NCI-H2196 (cell line): ENCODE measurements around the gene PCDHB5.
A peak's percentile ranks its signal among the peaks of the same experiment; 100 is the strongest.
"Not testable (repeated sequence)": the region's sequence is repeated elsewhere in the genome, so short reads cannot be mapped to it uniquely, and the experiment has no call there.

Source experiments
- DNase-seq: peaks from one replicate; lab custom pipeline; 2025; ENCODE audit not compliant: unreplicated experiment; lab: John Stamatoyannopoulos, UW

Gene PCDHB5

GRCh38 chr5:141151632-141152031 is 16.6 kb downstream of the PCDHB5 start:
- not testable (repeated sequence) for DNase-seq

- DNase-seq, result not testable (repeated sequence)
Observed at GRCh38 chr5:141152096-141152495, 17.1 kb downstream of the PCDHB5 start.

DNA sequence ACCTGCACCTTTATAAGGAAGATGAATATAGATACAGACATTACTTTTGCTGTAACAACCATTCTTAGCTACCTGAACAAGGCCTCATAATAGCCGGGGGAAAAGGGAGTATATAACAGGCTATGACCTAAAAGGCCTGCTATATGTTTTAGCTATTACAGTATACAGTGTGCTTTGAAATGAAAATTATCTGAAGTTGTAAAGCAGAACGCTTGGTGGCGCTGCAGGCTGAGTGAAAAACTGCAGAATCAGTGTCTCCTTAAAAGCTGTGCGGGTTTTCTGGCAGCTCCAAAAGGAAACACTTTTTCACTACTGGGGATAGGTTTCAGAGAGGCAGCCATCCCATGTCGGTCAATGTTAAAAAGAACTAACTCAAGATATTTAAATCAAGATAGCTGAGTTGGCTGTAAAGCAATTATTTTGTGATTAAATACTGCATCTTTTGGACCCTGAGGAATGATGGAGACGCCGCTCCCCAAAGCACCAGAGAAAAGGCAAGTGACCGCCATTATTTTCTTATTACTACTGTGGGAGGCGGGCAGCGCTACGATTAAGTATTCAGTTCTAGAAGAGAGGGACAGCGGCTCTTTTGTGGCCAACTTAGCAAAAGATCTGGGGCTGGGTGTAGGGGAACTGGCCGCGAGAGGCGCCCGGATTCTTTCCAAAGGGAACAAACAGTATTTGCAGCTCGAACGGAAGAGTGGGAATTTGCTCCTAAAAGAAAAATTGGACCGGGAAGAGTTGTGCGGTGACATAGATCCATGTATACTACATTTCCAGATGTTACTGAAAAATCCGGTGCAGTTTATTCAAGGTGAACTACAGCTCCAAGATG is 20.8 kb downstream of the PCDHB5 start:
- no peak for DNase-seq

DNA sequence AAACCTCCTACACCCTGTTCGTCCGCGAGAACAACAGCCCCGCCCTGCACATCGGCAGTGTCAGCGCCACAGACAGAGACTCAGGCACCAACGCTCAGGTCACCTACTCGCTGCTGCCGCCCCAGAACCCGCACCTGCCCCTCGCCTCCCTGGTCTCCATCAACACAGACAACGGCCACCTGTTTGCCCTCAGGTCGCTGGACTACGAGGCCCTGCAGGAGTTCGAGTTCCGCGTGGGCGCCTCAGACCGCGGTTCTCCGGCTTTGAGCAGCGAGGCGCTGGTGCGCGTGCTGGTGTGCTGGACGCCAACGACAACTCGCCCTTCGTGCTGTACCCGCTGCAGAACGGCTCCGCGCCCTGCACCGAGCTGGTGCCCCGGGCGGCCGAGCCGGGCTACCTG is 22.4 kb downstream of the PCDHB5 start:
- DNase-seq, result not testable (repeated sequence)

DNA sequence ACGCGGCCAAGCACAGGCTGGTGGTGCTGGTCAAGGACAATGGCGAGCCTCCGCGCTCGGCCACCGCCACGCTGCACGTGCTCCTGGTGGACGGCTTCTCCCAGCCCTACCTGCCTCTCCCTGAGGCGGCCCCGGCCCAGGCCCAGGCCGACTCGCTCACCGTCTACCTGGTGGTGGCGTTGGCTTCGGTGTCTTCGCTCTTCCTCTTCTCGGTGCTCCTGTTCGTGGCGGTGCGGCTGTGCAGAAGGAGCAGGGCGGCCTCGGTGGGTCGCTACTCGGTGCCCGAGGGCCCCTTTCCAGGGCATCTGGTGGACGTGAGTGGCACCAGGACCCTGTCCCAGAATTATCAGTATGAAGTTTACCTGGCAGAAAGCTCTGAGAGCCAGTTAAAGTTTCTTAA is 22.9 kb downstream of the PCDHB5 start:
- not testable (repeated sequence) for DNase-seq

GRCh38 chr5:141172381-141173204 is 37.6 kb downstream of the PCDHB5 start, which contains the start of gene PCDHB7:
PCDHB7 (plus strand) TSS chr5:141172644; CDS start chr5:141172836, 192 bp downstream.
- peak; percentile 42 for DNase-seq

GRCh38 chr5:141174291-141175104 is 39.5 kb downstream of the PCDHB5 start:
- not testable (repeated sequence) for DNase-seq

- DNase-seq, result no peak
Observed at GRCh38 chr5:141175933-141176332, 40.9 kb downstream of the PCDHB5 start.

- DNase-seq, result peak; percentile 52
Observed at GRCh38 chr5:141177577-141178191, 42.7 kb downstream of the PCDHB5 start, which contains the start of gene PCDHB8. PCDHB8 (plus strand) TSS chr5:141177790; CDS start chr5:141178035, 245 bp downstream.

GRCh38 chr5:141179371-141179770 is 44.4 kb downstream of the PCDHB5 start:
- DNase-seq, result not testable (repeated sequence)

GRCh38 chr5:141179876-141180275 is 44.9 kb downstream of the PCDHB5 start:
- DNase-seq, result not testable (repeated sequence)

DNA sequence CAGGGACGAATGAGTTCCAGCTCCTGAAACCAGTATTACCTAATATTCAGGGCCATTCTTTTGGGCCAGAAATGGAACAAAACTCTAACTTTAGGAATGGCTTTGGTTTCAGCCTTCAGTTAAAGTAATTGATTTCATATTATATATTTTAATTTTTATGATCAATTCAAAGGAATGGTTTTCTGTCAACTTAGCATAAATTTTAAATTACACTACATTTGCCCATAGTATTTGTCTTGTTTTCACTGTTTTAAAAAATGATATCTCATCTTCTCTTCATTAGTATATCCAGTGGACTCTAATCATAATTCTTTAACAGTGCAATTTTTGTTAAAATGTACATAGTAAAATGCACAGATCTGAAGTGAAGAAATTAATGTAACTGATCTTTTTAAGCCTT is 45.3 kb downstream of the PCDHB5 start:
- DNase-seq, result no peak

DNA sequence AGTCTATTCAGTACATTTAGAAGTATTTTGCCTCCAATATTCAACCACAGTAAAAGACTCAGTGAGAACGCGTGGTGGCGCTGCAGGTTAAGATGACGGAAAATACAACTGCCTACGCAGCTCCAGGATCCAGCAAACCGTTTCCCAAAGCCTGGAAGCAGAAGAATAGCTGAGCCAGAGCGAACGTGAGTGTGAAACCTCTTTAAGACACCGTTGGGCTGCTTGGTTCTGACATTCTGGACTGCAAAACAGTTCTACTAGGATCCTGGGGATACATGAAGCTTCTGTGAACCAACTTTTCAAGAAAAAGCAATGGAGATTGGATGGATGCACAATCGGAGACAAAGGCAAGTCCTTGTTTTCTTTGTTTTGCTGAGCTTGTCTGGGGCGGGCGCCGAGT is 47.2 kb downstream of the PCDHB5 start, which contains the start of gene PCDHB16:
Gene PCDHB16 (plus strand): TSS at position 140 of the 400 bp plus-strand sequence. CDS start 173 bp downstream, at position 313.
- DNase-seq, result no peak

- not testable (repeated sequence) for DNase-seq
Observed at GRCh38 chr5:141184117-141184855, 49.3 kb downstream of the PCDHB5 start.

- DNase-seq, result no peak
Observed at GRCh38 chr5:141186897-141187512, 52.0 kb downstream of the PCDHB5 start, which contains the start of gene PCDHB9. PCDHB9 (plus strand) TSS chr5:141187161; CDS start chr5:141187319, 158 bp downstream.
